Trophoblast cell (in vitro differentiated cells and primary cell): ENCODE measurements around the gene CD63.

Experiments
- DNase-seq, 2 donors: peaks; one replicate each; pipeline ENCODE4 v3.0.0-alpha.2; 2016
- H2AFZ ChIP-seq: 2 replicates; pipeline ENCODE4 v1.6.1; 2013; ENCODE audit warnings: low read length, moderate library complexity, mild to moderate bottlenecking; ENCODE audit not compliant: insufficient read depth, poor library complexity
- H2AK5ac ChIP-seq: 2 replicates; pipeline ENCODE4 v1.6.1; 2013; ENCODE audit warnings: mild to moderate bottlenecking, low read length
- H2BK120ac ChIP-seq: 2 replicates; pipeline ENCODE4 v1.6.1; 2013; ENCODE audit warnings: low read length, mild to moderate bottlenecking, moderate library complexity; ENCODE audit not compliant: insufficient read depth, poor library complexity
- H2BK12ac ChIP-seq: 2 replicates; pipeline ENCODE4 v1.6.1; 2013; ENCODE audit warnings: mild to moderate bottlenecking, low read length, moderate library complexity
- H2BK5ac ChIP-seq: 2 replicates; pipeline ENCODE4 v1.6.1; 2013; ENCODE audit warnings: low read length, low read depth, moderate library complexity, mild to moderate bottlenecking; ENCODE audit not compliant: poor library complexity
- H3K14ac ChIP-seq: 2 replicates; pipeline ENCODE4 v1.6.1; 2013; ENCODE audit warnings: mild to moderate bottlenecking, low read length
- H3K18ac ChIP-seq: 2 replicates; pipeline ENCODE4 v1.6.1; 2013; ENCODE audit warnings: mild to moderate bottlenecking, low read length
- H3K23ac ChIP-seq: 2 replicates; pipeline ENCODE4 v1.6.1; 2013; ENCODE audit warnings: low read length
- H3K27ac ChIP-seq: 2 replicates; pipeline ENCODE4 v1.5.1; 2013; ENCODE audit warnings: low read depth, mild to moderate bottlenecking, inconsistent platforms, low read length, moderate library complexity
- H3K27me3 ChIP-seq: 2 replicates; pipeline ENCODE4 v1.6.1; 2013; ENCODE audit warnings: inconsistent platforms, mild to moderate bottlenecking, low read length, moderate library complexity; ENCODE audit not compliant: insufficient read depth
- H3K36me3 ChIP-seq, 2 experiments: 1 replicate in 1 of 2; 2 replicates in 1 of 2; pipeline ENCODE4 v1.6.1; 2013; ENCODE audit warnings: low read length in 2 of 2, mild to moderate bottlenecking in 2 of 2, moderate library complexity in 1 of 2; ENCODE audit not compliant: insufficient read depth in 2 of 2, control insufficient read depth in 1 of 2
- H3K4ac ChIP-seq: 2 replicates; pipeline ENCODE4 v1.6.1; 2013; ENCODE audit warnings: low read depth, mild to moderate bottlenecking, low read length, moderate library complexity
- H3K4me1 ChIP-seq, 2 experiments: 1 replicate in 1 of 2; 2 replicates in 1 of 2; pipeline ENCODE4 v1.6.1; 2013; ENCODE audit warnings: low read length in 2 of 2, mild to moderate bottlenecking in 2 of 2, moderate library complexity in 1 of 2; ENCODE audit not compliant: insufficient read depth in 2 of 2, control insufficient read depth in 1 of 2
- H3K4me2 ChIP-seq: 2 replicates; pipeline ENCODE4 v1.6.1; 2013; ENCODE audit warnings: inconsistent platforms, mild to moderate bottlenecking, low read length, moderate library complexity
- H3K4me3 ChIP-seq: 2 replicates; pipeline ENCODE4 v1.5.1; 2013; ENCODE audit warnings: mild to moderate bottlenecking, low read depth, low read length, inconsistent platforms
- H3K79me1 ChIP-seq: one replicate; pipeline ENCODE4 v1.6.1; 2013; ENCODE audit warnings: low read length
- H3K79me2 ChIP-seq: 2 replicates; pipeline ENCODE4 v1.6.1; 2013; ENCODE audit warnings: low read length, mild to moderate bottlenecking; ENCODE audit not compliant: control insufficient read depth, insufficient read depth, poor library complexity
- H3K9ac ChIP-seq: 2 replicates; pipeline ENCODE4 v1.6.1; 2013; ENCODE audit warnings: mild to moderate bottlenecking, low read length
- H3K9me3 ChIP-seq: 2 replicates; pipeline ENCODE4 v1.6.1; 2013; ENCODE audit warnings: low read depth, mild to moderate bottlenecking, control low read depth, inconsistent platforms, low read length; ENCODE audit not compliant: insufficient read depth
- H4K12ac ChIP-seq: 2 replicates; pipeline ENCODE4 v1.6.1; 2013; ENCODE audit warnings: low read depth, mild to moderate bottlenecking, low read length, moderate library complexity
- H4K8ac ChIP-seq: 2 replicates; pipeline ENCODE4 v1.6.1; 2013; ENCODE audit warnings: low read depth, mild to moderate bottlenecking, low read length, moderate library complexity
- H4K91ac ChIP-seq: one replicate; pipeline ENCODE4 v1.6.1; 2013; ENCODE audit warnings: low read depth, mild to moderate bottlenecking, low read length, moderate library complexity
- WGBS: extraction: QIAGEN DNeasy Blood & Tissue Kit; methylation state at CpG from one replicate; pipeline ENCODE4 v1.1.7; 2013; ENCODE audit warnings: missing lambda C conversion rate; ENCODE audit not compliant: insufficient read length, insufficient coverage; ENCODE audit errors: extremely low coverage; 5-methylcytosine and 5-hydroxymethylcytosine counted together

CD63 gene

GRCh38 chr12:55716582-55716957, 12.2 kb downstream of the CD63 start:
- no CpG with 5 or more reads among the region's 13 CpGs for WGBS
- Histone ChIP-seq H2AK5ac (peak overlapping the region; percentile 3), H3K27me3 (no peaks in the 10 kb centered on the region), H3K18ac (no peak overlapping the region), H3K9me3 (peaks cover 2% of the 10 kb centered on the region), H3K23ac (no peak overlapping the region), H2AFZ (peak overlapping the region; percentile 53), H2BK12ac (no peak overlapping the region), H3K79me1 (peaks cover 8% of the 10 kb centered on the region), H3K9ac (peak overlapping the region; percentile 65), H3K36me3 (peaks cover 0 to 4% of the 10 kb centered on the region in 2 experiments), H2BK120ac (peak overlapping the region; percentile 20), H2BK5ac (peak overlapping the region; percentile 10), H3K4me1 (peaks cover 16 to 20% of the 10 kb centered on the region in 2 experiments), H4K12ac (peak overlapping the region; percentile 45), H3K14ac (no peak overlapping the region), H4K91ac (peak overlapping the region; percentile 41), H3K27ac (peak overlapping the region; percentile 90), H3K4me2 (peak overlapping the region; percentile 93), H3K4me3 (peak overlapping the region; percentile 78), H3K4ac (no peak overlapping the region), H3K79me2 (no peaks in the 10 kb centered on the region), H4K8ac (peak overlapping the region; percentile 68)
- DNase-seq: no peak

DNA sequence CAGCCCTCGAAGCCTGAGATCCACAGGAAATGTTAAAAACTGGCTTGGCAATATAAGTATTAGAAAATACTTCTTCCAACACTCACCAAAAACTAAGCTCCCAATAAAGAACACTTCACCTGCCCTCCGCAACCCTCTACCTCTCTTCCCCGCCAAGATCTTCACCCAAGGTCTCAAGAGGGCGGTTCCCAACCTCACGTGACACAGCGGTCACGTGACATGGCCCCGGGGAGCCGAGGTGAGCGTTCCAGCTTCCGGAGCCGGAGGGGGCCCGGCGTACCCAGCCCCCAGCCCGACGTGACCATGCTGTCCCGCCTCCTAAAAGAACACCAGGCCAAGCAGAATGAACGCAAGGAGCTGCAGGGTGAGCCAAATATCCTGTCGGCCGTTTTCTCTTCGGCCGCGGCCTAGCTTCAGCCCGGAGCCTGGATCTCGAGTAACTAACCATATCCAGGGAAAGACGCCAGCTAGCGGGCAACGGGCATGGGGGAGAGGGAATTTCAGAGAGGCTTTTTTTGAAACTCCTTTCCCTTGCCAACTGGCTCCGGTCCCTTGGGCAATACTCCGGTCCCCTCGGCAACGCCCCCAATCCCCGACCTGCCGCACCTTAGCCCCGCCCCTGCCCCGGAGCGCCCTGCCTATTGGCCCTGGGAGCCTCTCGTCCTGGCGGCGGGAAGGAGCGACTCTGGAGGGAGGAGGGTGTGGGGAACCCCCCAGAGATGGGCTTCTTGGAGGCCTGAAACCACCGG, 12.8 kb downstream of the CD63 start, which contains the start of gene BLOC1S1:
TSS of gene BLOC1S1 (plus strand) at position 214 of the 749 bp plus-strand sequence. CDS start at position 220, 6 bp downstream.
- no CpG with 5 or more reads among the region's 42 CpGs for WGBS
- no peak within 1 kb of the TSS for H2BK12ac ChIP-seq

DNA sequence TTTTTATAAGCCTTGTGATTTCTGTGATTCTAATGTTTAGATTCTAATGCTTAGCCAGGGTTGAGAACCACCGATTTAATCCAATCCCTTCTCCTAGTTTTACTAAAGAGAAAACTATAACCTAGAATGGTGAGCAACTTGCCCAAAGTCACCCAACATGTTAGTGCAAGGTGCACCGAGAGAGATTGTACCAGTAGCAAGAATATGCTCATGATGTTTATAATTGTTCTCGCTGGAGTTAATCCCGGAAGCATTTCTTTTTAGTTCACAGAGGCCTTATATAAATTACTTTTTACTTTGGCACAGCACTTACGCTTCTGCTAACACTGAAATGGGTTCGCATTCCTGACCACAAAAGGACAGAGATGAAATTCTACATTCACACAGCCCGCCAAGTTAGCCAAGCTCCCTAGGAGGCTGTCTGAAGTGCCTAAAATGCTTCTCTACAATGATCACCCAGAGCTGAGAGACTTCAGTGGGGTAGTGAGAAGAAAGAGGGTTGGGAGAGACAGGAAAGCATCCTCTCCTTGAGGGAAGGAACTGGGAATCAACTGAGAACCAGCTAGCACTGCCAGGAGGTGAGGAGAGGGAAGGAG, 13.5 kb downstream of the CD63 start:
- no peak overlapping the region for H3K14ac ChIP-seq
- peaks cover 2% of the 10 kb centered on the region for H3K9me3 ChIP-seq
- no peak overlapping the region for H2BK5ac ChIP-seq
- H3K4me1 ChIP-seq: peaks cover 16 to 20% of the 10 kb centered on the region in 2 experiments
- peaks cover 8% of the 10 kb centered on the region for H3K79me1 ChIP-seq
- H2AK5ac ChIP-seq: no peak overlapping the region
- no peak overlapping the region for H4K91ac ChIP-seq
- H3K4me3 ChIP-seq: no peak overlapping the region
- no peak overlapping the region for H3K18ac ChIP-seq
- no peak overlapping the region for H3K27ac ChIP-seq
- H3K23ac ChIP-seq: no peak overlapping the region
- no peak overlapping the region for H3K4ac ChIP-seq
- no CpG with 5 or more reads among the region's 7 CpGs for WGBS
- H3K79me2 ChIP-seq: no peaks in the 10 kb centered on the region
- no peak overlapping the region for H2BK120ac ChIP-seq
- no peak overlapping the region for H3K9ac ChIP-seq
- DNase-seq: no peak
- peak overlapping the region; percentile 48 for H2AFZ ChIP-seq
- H2BK12ac ChIP-seq: no peak overlapping the region
- H3K4me2 ChIP-seq: peak overlapping the region; percentile 93
- H4K12ac ChIP-seq: peak overlapping the region; percentile 34
- H3K27me3 ChIP-seq: no peaks in the 10 kb centered on the region
- H4K8ac ChIP-seq: peak overlapping the region; percentile 80
- H3K36me3 ChIP-seq: peaks cover 0 to 4% of the 10 kb centered on the region in 2 experiments

More for the DNA sequence above, 12.8 kb downstream of the CD63 start, which contains the start of gene BLOC1S1:
- H2AFZ ChIP-seq: peak within 1 kb of the TSS; percentile 74
- H3K36me3 ChIP-seq: peaks cover 0 to 4% of the 10 kb centered on the region in 2 experiments
- peak within 1 kb of the TSS; percentile 80 for H4K8ac ChIP-seq
- no peaks in the 10 kb centered on the region for H3K27me3 ChIP-seq
- H3K27ac ChIP-seq: peak within 1 kb of the TSS; percentile 90
- H3K4ac ChIP-seq: no peak within 1 kb of the TSS
- DNase-seq: peak; percentile 93 to 98
- H3K4me2 ChIP-seq: peak within 1 kb of the TSS; percentile 93
- peak within 1 kb of the TSS; percentile 43 for H2BK5ac ChIP-seq
- H4K12ac ChIP-seq: peak within 1 kb of the TSS; percentile 45
- H4K91ac ChIP-seq: peak within 1 kb of the TSS; percentile 70
- peak within 1 kb of the TSS; percentile 78 for H3K4me3 ChIP-seq
- peak within 1 kb of the TSS; percentile 35 for H2BK120ac ChIP-seq
- H3K9ac ChIP-seq: peak within 1 kb of the TSS; percentile 85
- H3K14ac ChIP-seq: peak within 1 kb of the TSS; percentile 18
- peak within 1 kb of the TSS; percentile 27 for H3K18ac ChIP-seq
- peak within 1 kb of the TSS; percentile 3 for H2AK5ac ChIP-seq
- peaks cover 2% of the 10 kb centered on the region for H3K9me3 ChIP-seq
- no peaks in the 10 kb centered on the region for H3K79me2 ChIP-seq
- peaks cover 16 to 20% of the 10 kb centered on the region in 2 experiments for H3K4me1 ChIP-seq
- H3K79me1 ChIP-seq: peaks cover 8% of the 10 kb centered on the region
- H3K23ac ChIP-seq: no peak within 1 kb of the TSS

DNA sequence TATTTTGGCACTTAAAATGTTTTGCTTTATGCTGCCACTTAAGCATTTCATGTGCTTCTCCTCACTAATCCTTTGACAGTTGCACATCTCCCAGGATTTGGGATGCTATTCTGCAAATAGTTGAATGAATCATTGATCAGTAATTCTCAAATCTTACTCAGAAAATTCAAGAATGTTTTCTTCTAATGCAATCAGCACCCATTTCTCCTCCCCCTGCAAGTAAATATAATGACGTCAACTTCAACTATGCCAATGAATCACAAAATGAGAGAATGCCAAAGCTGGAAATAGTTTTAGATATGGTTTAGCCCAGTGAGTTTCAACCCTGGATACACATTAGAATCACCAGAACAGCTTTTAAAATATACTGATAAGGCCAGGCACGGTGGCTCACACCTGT, 15.1 kb downstream of the CD63 start:
- no peaks in the 10 kb centered on the region for H3K9me3 ChIP-seq
- H3K4ac ChIP-seq: no peak overlapping the region
- no CpG with 5 or more reads among the region's 2 CpGs for WGBS

More for the DNA sequence above, 15.1 kb downstream of the CD63 start:
- Histone ChIP-seq H2BK120ac (no peak overlapping the region), H4K12ac (no peak overlapping the region), H3K23ac (no peak overlapping the region), H3K79me2 (no peaks in the 10 kb centered on the region), H2AFZ (no peak overlapping the region), H4K91ac (no peak overlapping the region), H3K9ac (no peak overlapping the region), H3K4me2 (no peak overlapping the region), H3K18ac (no peak overlapping the region), H2BK12ac (no peak overlapping the region), H2BK5ac (no peak overlapping the region), H3K79me1 (peaks cover 8% of the 10 kb centered on the region), H3K27ac (no peak overlapping the region), H3K27me3 (peaks cover 2% of the 10 kb centered on the region), H3K4me3 (no peak overlapping the region), H4K8ac (no peak overlapping the region), H3K4me1 (peaks cover 16 to 20% of the 10 kb centered on the region in 2 experiments), H3K14ac (no peak overlapping the region), H3K36me3 (peaks cover 0 to 1% of the 10 kb centered on the region in 2 experiments), H2AK5ac (no peak overlapping the region)
- DNase-seq: peak in 1 of 2 donors; percentile 40
